Effector CD8-positive, alpha-beta T cell (primary cell): ENCODE results near the gene SUCLA2.

Experiments used
- DNase-seq: peaks from one replicate; lab custom pipeline; 2025; lab: John Stamatoyannopoulos, UW

Gene SUCLA2

GRCh38 chr13:47903836-47904235, 97.2 kb downstream of the SUCLA2 start:
- no peak for DNase-seq

- no peak for DNase-seq
Measured at GRCh38 chr13:47901441-47901840, 99.6 kb downstream of the SUCLA2 start.

DNA sequence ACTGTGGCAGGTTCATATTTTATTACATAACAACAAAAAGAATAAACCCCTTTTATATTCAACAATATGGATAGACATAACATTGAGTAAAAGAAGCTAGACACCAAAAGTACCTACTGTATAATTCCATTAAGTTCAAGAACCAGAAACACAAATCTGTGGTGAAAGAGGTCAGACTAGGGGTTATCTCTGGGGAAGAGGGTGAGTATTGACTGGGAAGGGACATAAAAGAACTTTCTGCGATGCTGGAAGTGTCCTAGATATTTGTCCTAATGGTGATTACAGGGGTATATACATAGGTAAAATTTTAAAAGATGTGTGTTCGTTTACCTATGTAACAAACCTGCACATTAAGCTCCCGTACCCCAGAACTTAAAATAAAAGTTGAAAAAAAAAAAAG, 103.0 kb downstream of the SUCLA2 start:
- no peak for DNase-seq

- DNase-seq, result no peak
Measured at GRCh38 chr13:47897411-47898050, 103.5 kb downstream of the SUCLA2 start.

DNA sequence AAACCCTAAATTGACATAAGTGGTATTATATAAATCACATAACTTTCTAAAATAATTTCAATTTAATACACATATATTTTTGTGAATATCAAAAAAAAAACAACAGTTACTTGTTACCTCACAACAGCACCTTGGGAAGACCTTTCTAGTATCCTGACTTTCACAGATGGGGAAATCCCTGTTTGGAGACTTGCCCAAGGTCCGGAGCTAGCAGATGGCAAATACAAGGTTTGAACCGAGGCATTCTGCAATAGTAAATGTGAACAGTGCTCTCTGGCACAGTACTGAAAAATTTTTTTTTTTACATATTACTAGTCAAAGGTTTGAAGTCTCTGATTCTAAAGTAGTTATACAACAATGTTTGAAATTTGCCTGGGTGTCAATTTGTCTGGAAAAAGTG, 104.5 kb downstream of the SUCLA2 start:
- no peak for DNase-seq

GRCh38 chr13:47896111-47896510, 105.0 kb downstream of the SUCLA2 start:
- DNase-seq, result no peak

DNA sequence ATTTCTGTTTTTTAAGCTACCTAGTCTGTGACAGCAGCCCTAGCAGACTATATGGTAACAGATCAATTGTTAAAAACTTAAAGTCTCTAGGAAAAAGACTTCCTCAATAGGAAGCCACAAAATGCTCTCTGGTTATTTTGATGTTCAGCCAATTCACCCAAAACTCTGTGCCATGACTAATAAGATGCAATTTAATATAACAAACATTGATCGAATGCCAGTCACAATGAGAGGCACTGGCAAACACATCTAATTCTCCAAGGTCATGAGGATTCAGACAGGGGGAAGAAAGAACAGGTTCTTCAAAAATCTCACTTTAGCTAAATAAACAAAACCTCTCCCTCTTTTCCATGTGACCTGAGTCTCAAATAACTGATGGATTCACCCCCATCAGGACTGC, 107.5 kb downstream of the SUCLA2 start:
- DNase-seq, result no peak
